SK-N-MC (cell line): ENCODE measurements around the gene FFAR4.

Experiments
- EZH2 ChIP-seq: fragments of 200-600 bp; sonication (generic); IDR thresholded peaks from one replicate; pipeline ENCODE4 v1.6.1; 2017; ENCODE audit warnings: antibody characterized with exemption
- POLR2AphosphoS5 ChIP-seq: IDR thresholded peaks from 2 replicates; pipeline ENCODE4 v1.6.1; 2012; ENCODE audit warnings: mild to moderate bottlenecking, low read depth, low read length, borderline replicate concordance

DNA sequence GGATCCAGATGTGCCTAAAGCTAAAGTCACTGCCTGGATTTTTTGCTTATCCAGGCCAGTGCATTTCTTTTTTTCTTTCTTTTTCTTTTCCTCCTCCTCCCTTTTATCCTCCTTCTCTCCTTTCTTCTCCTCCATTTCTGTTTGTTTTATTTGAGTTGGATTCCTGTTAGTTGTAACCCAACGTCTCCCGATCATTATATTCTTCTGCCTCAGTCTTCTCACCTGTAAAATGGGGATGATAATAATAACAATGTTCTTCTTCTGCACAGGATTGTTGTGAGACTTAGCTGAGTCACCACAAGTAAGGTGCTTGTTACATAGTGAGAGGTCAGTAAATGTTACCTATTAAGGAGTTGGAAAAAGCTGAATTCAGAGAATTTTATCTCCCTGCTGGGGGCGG, 13.7 kb upstream of the FFAR4 start:
- TF ChIP-seq EZH2, result no peak
- TF ChIP-seq POLR2AphosphoS5, result no peak
